Uterus (tissue), 2 donors: ENCODE results near the gene TSC22D2.

Source experiments
- CTCF ChIP-seq, 4 experiments: fragments of 200-600 bp in 2 of 4; fragments of 450-650 bp in 2 of 4; sonication (generic) in 2 of 4; IDR thresholded peaks; one replicate each; pipeline ENCODE4 v1.5.1; 2016 to 2019; ENCODE audit warnings: antibody characterized with exemption in 4 of 4, mild to moderate bottlenecking in 2 of 4, moderate library complexity in 1 of 4
- POLR2A ChIP-seq, 2 donors: fragments of 450-650 bp; IDR thresholded peaks; one replicate each; pipeline ENCODE4 v1.6.1; 2016; ENCODE audit warnings: antibody characterized with exemption in 2 of 2, mild to moderate bottlenecking in 1 of 2, moderate library complexity in 1 of 2

GRCh38 chr3:150494411-150494977 is 86.4 kb downstream of the TSC22D2 start:
- TF ChIP-seq CTCF (IDR thresholded peaks at IDR 0.05) (no peak), POLR2A (IDR thresholded peaks at IDR 0.05) (no peak)
